GM19328 (cell line): Measurements from ENCODE around the gene GRK1.
"Not testable (repeated sequence)": the region's sequence is repeated elsewhere in the genome, so short reads cannot be mapped to it uniquely, and the experiment has no call there.

ENCODE experiments used
- ATAC-seq: cut with Tn5 transposase; IDR thresholded peaks from one replicate; pipeline ENCODE4 v1.9.1; 2021; ENCODE audit warnings: mild to moderate bottlenecking, moderate library complexity; ENCODE audit not compliant: unreplicated experiment

GRK1 gene

GRCh38 chr13:113725329-113726105, 58.5 kb downstream of the GRK1 start:
- not testable (repeated sequence) for ATAC-seq

- ATAC-seq = not testable (repeated sequence)
Measured at GRCh38 chr13:113726106-113726821, 59.2 kb downstream of the GRK1 start.

GRCh38 chr13:113726961-113727411, 60.0 kb downstream of the GRK1 start:
- ATAC-seq = no peak

GRCh38 chr13:113728571-113729054, 61.6 kb downstream of the GRK1 start:
- no peak for ATAC-seq

- no peak for ATAC-seq
Measured at GRCh38 chr13:113729187-113730019, 62.4 kb downstream of the GRK1 start.

- ATAC-seq = no peak
Measured at GRCh38 chr13:113730258-113730691, 63.3 kb downstream of the GRK1 start.

- ATAC-seq = no peak
Measured at GRCh38 chr13:113730831-113731191, 63.8 kb downstream of the GRK1 start.

GRCh38 chr13:113731192-113732175, 64.5 kb downstream of the GRK1 start:
- ATAC-seq = no peak

- no peak for ATAC-seq
Measured at GRCh38 chr13:113732176-113732960, 65.3 kb downstream of the GRK1 start.

- ATAC-seq = no peak
Measured at GRCh38 chr13:113732961-113733950, 66.2 kb downstream of the GRK1 start.

GRCh38 chr13:113734099-113734825, 67.2 kb downstream of the GRK1 start:
- ATAC-seq = no peak

- ATAC-seq = no peak
Measured at GRCh38 chr13:113734826-113735125, 67.8 kb downstream of the GRK1 start.

- no peak for ATAC-seq
Measured at GRCh38 chr13:113735194-113735593, 68.2 kb downstream of the GRK1 start.

- ATAC-seq = no peak
Measured at GRCh38 chr13:113735750-113736149, 68.7 kb downstream of the GRK1 start.

- no peak for ATAC-seq
Measured at GRCh38 chr13:113736258-113736731, 69.3 kb downstream of the GRK1 start.

- no peak for ATAC-seq
Measured at GRCh38 chr13:113737803-113738202, 70.8 kb downstream of the GRK1 start.

- ATAC-seq = no peak
Measured at GRCh38 chr13:113739527-113740285, 72.7 kb downstream of the GRK1 start.
